Astrocyte of the cerebellum (primary cell): ENCODE measurements around the gene DPYD.

ENCODE experiments used
- DNase-seq: peaks from one replicate; pipeline ENCODE4 v3.0.0-alpha.2; 2011; ENCODE audit warnings: low read depth
- H3K4me3 ChIP-seq: 2 replicates; pipeline ENCODE4 v1.5.1; 2011; ENCODE audit warnings: mild to moderate bottlenecking, low read depth, low read length, moderate library complexity
- in situ Hi-C: cut with HindIII; loops from 2 replicates; pipeline ENCODE4 v1.10.0; 2017; ENCODE audit warnings: low sequenced_read_pairs
- TF ChIP-seq, protein P1 (sequence below): IDR thresholded peaks from 2 replicates; pipeline ENCODE4 v1.5.1; 2012; ENCODE audit warnings: low read length, low read depth, moderate library complexity, mild to moderate bottlenecking; ENCODE audit errors: missing control alignments

The DPYD gene

DNA sequence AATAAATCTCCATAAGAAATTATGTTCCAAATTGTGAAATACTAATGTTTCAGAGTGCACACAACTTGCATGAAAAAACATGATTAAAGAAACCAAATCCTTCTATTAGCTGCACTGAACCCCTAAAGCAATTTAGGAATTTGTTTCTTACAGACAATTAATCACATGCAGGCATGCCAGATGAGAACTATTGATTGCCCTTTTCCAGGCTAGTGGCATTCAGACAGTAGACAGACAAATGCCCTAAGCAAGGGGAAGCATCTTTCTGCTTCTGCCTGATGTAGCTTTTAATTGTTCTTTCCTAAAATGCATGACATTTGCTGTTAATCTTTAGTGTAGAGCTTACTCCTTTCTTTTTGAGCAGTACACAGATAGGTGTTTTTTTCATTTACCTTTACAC is 229.5 kb downstream of the DPYD start:
- no peak for DNase-seq
- in situ Hi-C loops, result no loop called here
- TF ChIP-seq, protein P1, sequence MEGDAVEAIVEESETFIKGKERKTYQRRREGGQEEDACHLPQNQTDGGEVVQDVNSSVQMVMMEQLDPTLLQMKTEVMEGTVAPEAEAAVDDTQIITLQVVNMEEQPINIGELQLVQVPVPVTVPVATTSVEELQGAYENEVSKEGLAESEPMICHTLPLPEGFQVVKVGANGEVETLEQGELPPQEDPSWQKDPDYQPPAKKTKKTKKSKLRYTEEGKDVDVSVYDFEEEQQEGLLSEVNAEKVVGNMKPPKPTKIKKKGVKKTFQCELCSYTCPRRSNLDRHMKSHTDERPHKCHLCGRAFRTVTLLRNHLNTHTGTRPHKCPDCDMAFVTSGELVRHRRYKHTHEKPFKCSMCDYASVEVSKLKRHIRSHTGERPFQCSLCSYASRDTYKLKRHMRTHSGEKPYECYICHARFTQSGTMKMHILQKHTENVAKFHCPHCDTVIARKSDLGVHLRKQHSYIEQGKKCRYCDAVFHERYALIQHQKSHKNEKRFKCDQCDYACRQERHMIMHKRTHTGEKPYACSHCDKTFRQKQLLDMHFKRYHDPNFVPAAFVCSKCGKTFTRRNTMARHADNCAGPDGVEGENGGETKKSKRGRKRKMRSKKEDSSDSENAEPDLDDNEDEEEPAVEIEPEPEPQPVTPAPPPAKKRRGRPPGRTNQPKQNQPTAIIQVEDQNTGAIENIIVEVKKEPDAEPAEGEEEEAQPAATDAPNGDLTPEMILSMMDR, result no peak
- H3K4me3 ChIP-seq, result no peak overlapping the region

DNA sequence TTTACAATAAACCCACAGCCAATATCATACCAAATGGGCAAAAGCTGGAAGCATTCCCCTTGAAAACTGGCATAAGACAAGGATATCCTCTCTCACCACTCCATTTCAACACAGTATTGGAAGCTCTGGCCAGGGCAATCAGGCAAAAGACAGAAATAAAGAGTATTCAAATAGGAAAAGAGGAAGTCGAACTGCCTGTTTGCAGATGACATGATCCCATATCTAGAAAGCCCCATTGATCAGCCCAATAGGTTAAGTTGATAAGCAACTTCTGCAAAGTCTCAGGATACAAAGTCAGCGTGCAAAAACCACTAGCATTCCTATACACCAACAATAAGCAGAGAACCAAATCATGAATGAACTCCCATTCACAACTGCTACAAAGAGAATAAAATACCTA is 235.5 kb downstream of the DPYD start:
- no peak for DNase-seq
- H3K4me3 ChIP-seq, result no peak overlapping the region
- in situ Hi-C loops, result no loop called here
- TF ChIP-seq, protein P1, result no peak

DNA sequence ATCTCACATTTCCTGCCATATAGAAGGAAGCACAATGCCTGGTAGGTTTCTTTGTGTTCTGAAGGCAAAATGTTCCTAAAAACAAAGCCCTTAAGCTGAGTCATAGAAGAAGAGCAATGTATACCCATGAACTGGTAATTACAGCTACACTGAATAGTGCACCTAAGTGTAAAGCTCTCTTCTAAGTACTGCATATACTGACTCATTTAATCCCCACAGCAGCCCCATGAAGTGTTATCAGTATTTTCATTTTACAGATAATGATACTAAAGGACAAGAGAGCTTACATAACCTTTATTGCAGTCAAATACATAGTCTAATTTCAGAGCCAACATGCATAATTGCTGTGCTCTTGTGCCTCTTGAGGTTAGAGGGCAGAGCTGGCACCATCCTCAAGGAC is 239.9 kb downstream of the DPYD start:
- H3K4me3 ChIP-seq, result no peak overlapping the region
- in situ Hi-C loops, result no loop called here
- no peak for DNase-seq
- TF ChIP-seq, protein P1, result no peak

DNA sequence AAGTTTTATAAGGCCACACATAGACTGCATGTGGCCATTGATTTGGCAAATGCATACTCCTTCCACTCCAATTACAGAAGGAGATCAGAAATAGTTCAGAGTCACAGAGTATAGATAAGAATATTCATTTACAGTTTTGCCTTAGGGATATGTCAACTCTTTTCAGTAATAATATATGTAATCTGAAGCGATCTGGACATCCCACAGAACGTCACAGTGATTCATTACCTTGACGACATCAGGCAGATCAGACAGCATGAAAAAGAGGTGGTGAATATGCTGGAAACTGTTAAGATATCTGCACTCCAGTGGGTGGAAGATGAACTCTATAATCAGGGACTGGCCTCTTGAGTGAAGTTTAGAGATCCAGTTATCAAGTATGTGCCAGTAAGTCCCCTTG is 240.4 kb downstream of the DPYD start:
- TF ChIP-seq, protein P1, result no peak

DNA sequence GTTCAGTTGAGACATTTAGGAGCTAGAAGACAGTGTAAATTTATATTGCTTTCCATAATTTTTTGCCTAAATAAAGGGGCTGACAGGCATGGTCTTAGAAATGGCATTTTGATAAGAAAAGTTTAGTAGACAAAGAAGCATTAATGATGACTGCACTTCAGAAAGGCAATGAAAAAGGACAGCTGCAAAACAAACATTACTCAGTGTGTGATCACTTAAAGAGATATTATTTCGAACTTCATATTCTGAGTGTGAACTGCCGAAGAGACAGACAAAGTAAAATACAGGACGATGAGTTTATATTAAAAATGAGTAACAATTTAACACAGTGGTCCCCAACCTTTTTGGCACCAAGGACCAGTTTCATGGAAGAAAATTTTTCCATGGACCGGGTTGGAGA is 243.1 kb downstream of the DPYD start:
- in situ Hi-C loops, result no loop called here
- DNase-seq, result no peak
- TF ChIP-seq, protein P1, result no peak
- no peak overlapping the region for H3K4me3 ChIP-seq

More for the DNA sequence above, 240.4 kb downstream of the DPYD start:
- no peak for DNase-seq
- no peak overlapping the region for H3K4me3 ChIP-seq
- in situ Hi-C loops, result no loop called here

DNA sequence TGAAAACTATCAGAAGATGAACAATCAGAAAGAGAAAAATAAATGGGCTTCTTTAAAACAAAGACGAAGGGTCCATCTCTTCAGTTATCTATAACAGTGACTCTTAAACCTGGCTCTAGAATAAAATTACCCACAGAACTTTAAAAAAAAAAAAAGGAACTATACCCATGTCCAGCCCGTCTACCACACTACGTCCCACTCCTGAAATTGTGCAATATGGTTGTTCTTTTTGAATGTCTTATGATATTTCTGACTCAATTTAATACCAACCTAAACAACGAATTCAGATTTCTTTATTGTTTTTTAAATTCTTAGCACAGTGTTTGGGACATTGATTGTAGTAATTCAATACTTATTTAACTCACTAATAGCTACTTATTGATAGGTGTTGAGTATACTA is 246.3 kb downstream of the DPYD start:
- no peak overlapping the region for H3K4me3 ChIP-seq
- TF ChIP-seq, protein P1, result no peak
- in situ Hi-C loops, result no loop called here
- DNase-seq, result no peak

DNA sequence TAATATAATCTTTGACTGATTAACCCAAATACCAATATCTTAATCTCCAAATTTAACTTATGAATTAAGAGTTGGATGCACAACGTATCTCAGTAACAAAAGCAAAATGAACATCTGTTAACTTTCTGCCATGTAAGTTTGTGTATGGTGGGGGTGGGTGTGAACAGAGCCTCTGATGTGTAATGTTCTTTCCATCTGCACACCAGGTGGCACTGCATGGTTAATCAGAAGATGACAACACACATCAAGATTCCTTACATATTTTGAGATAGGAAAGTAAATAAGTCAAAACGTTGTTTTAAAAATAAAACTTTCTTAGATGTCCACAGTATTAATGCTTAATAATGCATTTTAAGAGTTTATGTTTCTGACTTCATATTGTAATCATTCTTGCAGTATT is 251.9 kb downstream of the DPYD start:
- peak; percentile 18 for DNase-seq
- in situ Hi-C loops, result no loop called here
- no peak overlapping the region for H3K4me3 ChIP-seq
- TF ChIP-seq, protein P1, result no peak
